H9 (cell line): ENCODE results near the gene CRACR2A. TPM values are rescaled to one million over a fixed set of nuclear protein-coding genes. Genes with fewer than 3 reads are reported as not detected.

Source experiments
- DNase-seq: peaks from one replicate; pipeline ENCODE4 v3.0.0-alpha.2; 2017
- H2AFZ ChIP-seq: one replicate; pipeline ENCODE4 v1.6.1; 2013; ENCODE audit warnings: mild to moderate bottlenecking, low read length, control low read depth, moderate library complexity
- H2AK5ac ChIP-seq: 2 replicates; pipeline ENCODE4 v1.6.1; 2013; ENCODE audit warnings: low read length, control low read depth, mixed read lengths; ENCODE audit not compliant: insufficient read length
- H2BK120ac ChIP-seq: one replicate; pipeline ENCODE4 v1.6.1; 2013; ENCODE audit warnings: low read depth, mild to moderate bottlenecking, low read length, control low read depth, inconsistent platforms; ENCODE audit not compliant: poor library complexity, severe bottlenecking
- H2BK12ac ChIP-seq: 2 replicates; pipeline ENCODE4 v1.6.1; 2013; ENCODE audit warnings: low read length, control low read depth, mixed read lengths, low read depth; ENCODE audit not compliant: insufficient read length
- H2BK15ac ChIP-seq: 2 replicates; pipeline ENCODE4 v1.6.1; 2013; ENCODE audit warnings: low read depth, low read length, control low read depth
- H2BK20ac ChIP-seq: one replicate; pipeline ENCODE4 v1.6.1; 2013; ENCODE audit warnings: low read depth, mild to moderate bottlenecking, low read length, control low read depth, inconsistent platforms; ENCODE audit not compliant: poor library complexity, severe bottlenecking
- H2BK5ac ChIP-seq: 2 replicates; pipeline ENCODE4 v1.6.1; 2013; ENCODE audit warnings: low read length, control low read depth, mixed read lengths; ENCODE audit not compliant: insufficient read length
- H3K14ac ChIP-seq: 2 replicates; pipeline ENCODE4 v1.6.1; 2013; ENCODE audit warnings: low read length, control low read depth; ENCODE audit not compliant: insufficient read depth
- H3K18ac ChIP-seq: 2 replicates; pipeline ENCODE4 v1.6.1; 2013; ENCODE audit warnings: low read depth, mild to moderate bottlenecking, mixed read lengths, low read length, control low read depth; ENCODE audit not compliant: insufficient read length
- H3K23ac ChIP-seq: 2 replicates; pipeline ENCODE4 v1.6.1; 2013; ENCODE audit warnings: low read length, control low read depth, mixed read lengths, low read depth; ENCODE audit not compliant: insufficient read length
- H3K23me2 ChIP-seq: 2 replicates; pipeline ENCODE4 v1.6.1; 2013; ENCODE audit warnings: low read depth, mild to moderate bottlenecking, mixed read lengths, low read length, control low read depth; ENCODE audit not compliant: insufficient read length, poor library complexity, severe bottlenecking
- H3K27ac ChIP-seq: 2 replicates; pipeline ENCODE4 v1.5.1; 2013; ENCODE audit warnings: low read length, control low read depth, mixed read lengths, low read depth; ENCODE audit not compliant: insufficient read length
- H3K27me3 ChIP-seq: 2 replicates; pipeline ENCODE4 v1.6.1; 2013; ENCODE audit warnings: low read length, control low read depth, inconsistent platforms; ENCODE audit not compliant: insufficient read depth
- H3K4ac ChIP-seq: 2 replicates; pipeline ENCODE4 v1.6.1; 2013; ENCODE audit warnings: low read depth, mild to moderate bottlenecking, control low read depth, inconsistent platforms, low read length, moderate library complexity
- H3K4me1 ChIP-seq: 2 replicates; pipeline ENCODE4 v1.6.1; 2013; ENCODE audit warnings: low read length, control low read depth, inconsistent platforms; ENCODE audit not compliant: insufficient read depth
- H3K4me2 ChIP-seq: 2 replicates; pipeline ENCODE4 v1.6.1; 2013; ENCODE audit warnings: low read length, control low read depth, mixed read lengths; ENCODE audit not compliant: insufficient read length, insufficient read depth
- H3K56ac ChIP-seq: 2 replicates; pipeline ENCODE4 v1.6.1; 2013; ENCODE audit warnings: low read depth, mild to moderate bottlenecking, mixed read lengths, low read length, control low read depth; ENCODE audit not compliant: insufficient read length
- H3K79me1 ChIP-seq: 2 replicates; pipeline ENCODE4 v1.6.1; 2013; ENCODE audit warnings: low read depth, mild to moderate bottlenecking, moderate library complexity, low read length, control low read depth, inconsistent platforms; ENCODE audit not compliant: insufficient read depth, poor library complexity, severe bottlenecking
- H3K79me2 ChIP-seq: 2 replicates; pipeline ENCODE4 v1.6.1; 2013; ENCODE audit warnings: low read length, control low read depth, inconsistent platforms; ENCODE audit not compliant: insufficient read depth
- H3K9ac ChIP-seq: 2 replicates; pipeline ENCODE4 v1.6.1; 2013; ENCODE audit warnings: low read length, control low read depth, mixed read lengths; ENCODE audit not compliant: insufficient read length; ENCODE audit errors: extremely low read depth
- H3K9me3 ChIP-seq: one replicate; pipeline ENCODE4 v1.6.1; 2013; ENCODE audit warnings: low read depth, low read length, inconsistent platforms; ENCODE audit not compliant: control insufficient read depth
- H3T11ph ChIP-seq: one replicate; pipeline ENCODE4 v1.6.1; 2013; ENCODE audit warnings: mild to moderate bottlenecking, low read length, control low read depth, inconsistent platforms
- H4K20me1 ChIP-seq: one replicate; pipeline ENCODE4 v1.6.1; 2013; ENCODE audit not compliant: control insufficient read depth, insufficient read length, insufficient read depth
- H4K5ac ChIP-seq: 2 replicates; pipeline ENCODE4 v1.6.1; 2013; ENCODE audit warnings: low read depth, mild to moderate bottlenecking, mixed read lengths, low read length, control low read depth; ENCODE audit not compliant: insufficient read length
- H4K8ac ChIP-seq: replicated peaks from 2 replicates; pipeline ENCODE4 v1.6.1; 2013; ENCODE audit warnings: low read length, control low read depth, mixed read lengths, low read depth; ENCODE audit not compliant: insufficient read length
- H4K91ac ChIP-seq: 2 replicates; pipeline ENCODE4 v1.6.1; 2013; ENCODE audit warnings: low read depth, mild to moderate bottlenecking, moderate library complexity, mixed read lengths, low read length, control low read depth; ENCODE audit not compliant: insufficient read length
- H3K27ac Mint-ChIP-seq, 3 experiments: 2 replicates in 2 of 3; 3 replicates in 1 of 3; pipeline ENCODE4 v1.8.0; 2020 to 2021; ENCODE audit warnings: mixed read lengths in 3 of 3, mild to moderate bottlenecking in 1 of 3, moderate library complexity in 1 of 3
- H3K27me3 Mint-ChIP-seq: 2 replicates; pipeline ENCODE4 v1.8.0; 2021; ENCODE audit warnings: low read depth, mild to moderate bottlenecking, moderate library complexity, mixed read lengths
- H3K36me3 Mint-ChIP-seq, 3 experiments: 2 replicates in 2 of 3; 3 replicates in 1 of 3; pipeline ENCODE4 v1.8.0; 2020 to 2021; ENCODE audit warnings: low read depth in 3 of 3, mixed read lengths in 3 of 3; ENCODE audit not compliant: insufficient read depth in 1 of 3
- H3K4me1 Mint-ChIP-seq, 2 experiments: 2 replicates each; pipeline ENCODE4 v1.8.0; 2020; ENCODE audit warnings: mixed read lengths in 2 of 2
- H3K4me3 Mint-ChIP-seq, 2 experiments: 2 replicates in 1 of 2; 3 replicates in 1 of 2; pipeline ENCODE4 v1.8.0; 2020 to 2021; ENCODE audit warnings: mild to moderate bottlenecking in 2 of 2, mixed read lengths in 2 of 2, moderate library complexity in 1 of 2
- H3K9me3 Mint-ChIP-seq, 2 experiments: 2 replicates in 1 of 2; 3 replicates in 1 of 2; pipeline ENCODE4 v1.8.0; 2020; ENCODE audit warnings: mild to moderate bottlenecking in 2 of 2, mixed read lengths in 2 of 2, moderate library complexity in 1 of 2
- WGBS: extraction: QIAGEN DNeasy Blood & Tissue Kit; methylation state at CpG from one replicate; pipeline ENCODE4 v1.1.7; 2013; ENCODE audit warnings: missing lambda C conversion rate, low lambda C conversion rate, mixed read lengths; ENCODE audit not compliant: insufficient read length; ENCODE audit errors: extremely low coverage; 5-methylcytosine and 5-hydroxymethylcytosine counted together
- total RNA-seq: library from RNA; stranded (reverse); gene quantifications from 2 replicates; pipeline ENCODE4 v1.2.1, GENCODE V29; 2021
- TF ChIP-seq, protein P1 (sequence below): fragments of 200-600 bp; sonication (generic); conservative IDR thresholded peaks from 3 replicates; pipeline ENCODE4 v1.8.0; 2021; ENCODE audit warnings: antibody characterized with exemption, mild to moderate bottlenecking

Gene CRACR2A
- total RNA-seq, 1 experiment from 2014 or later = 2.0 TPM

DNA sequence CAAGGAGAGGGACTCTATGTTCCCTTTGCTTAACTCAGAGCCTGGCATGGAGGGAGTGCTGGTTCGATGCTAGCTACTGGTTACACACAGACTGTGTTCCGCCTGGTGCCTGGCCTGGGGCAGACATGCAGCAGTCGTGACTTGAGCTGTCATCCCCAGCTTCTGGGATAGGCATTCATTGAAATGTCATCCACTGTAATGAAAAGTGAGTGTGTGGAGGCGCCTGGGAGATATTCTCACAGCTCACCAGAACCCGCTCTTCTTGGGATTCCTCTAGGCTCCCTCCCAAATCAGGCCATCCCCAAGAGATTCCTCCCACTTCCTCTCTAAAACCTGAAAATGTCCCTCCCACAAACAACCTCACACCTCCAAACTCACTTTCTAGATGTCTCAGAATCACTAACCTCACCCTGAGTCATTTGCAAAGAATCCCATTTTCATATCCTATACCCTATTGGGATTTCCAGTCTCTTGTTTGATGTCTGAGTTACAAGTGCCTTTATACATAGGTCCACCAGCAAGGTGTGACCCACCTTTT is 82.8 kb downstream of the CRACR2A start:
- H3K4me1 Mint-ChIP-seq = peaks cover 5 to 13% of the 10 kb centered on the region in 2 experiments
- Histone ChIP-seq H3K4me2 (no peak overlapping the region), H2BK120ac (no peak overlapping the region), H3K9me3 (no peaks in the 10 kb centered on the region), H3K79me1 (no peaks in the 10 kb centered on the region), H3K9ac (no peak overlapping the region), H3K27ac (no peak overlapping the region), H3K23ac (no peak overlapping the region), H3K56ac (no peak overlapping the region), H3T11ph (no peak overlapping the region), H2BK15ac (no peak overlapping the region), H2BK12ac (no peak overlapping the region), H2AK5ac (no peak overlapping the region), H3K4me1 (no peaks in the 10 kb centered on the region), H2BK5ac (no peak overlapping the region), H3K79me2 (no peaks in the 10 kb centered on the region), H3K27me3 (no peaks in the 10 kb centered on the region), H2BK20ac (no peak overlapping the region), H3K18ac (no peak overlapping the region), H4K5ac (no peak overlapping the region), H2AFZ (no peak overlapping the region), H3K23me2 (no peaks in the 10 kb centered on the region), H4K8ac (no peak overlapping the region), H4K20me1 (no peaks in the 10 kb centered on the region), H4K91ac (no peak overlapping the region), H3K4ac (no peak overlapping the region), H3K14ac (no peak overlapping the region)
- DNase-seq = no peak
- TF ChIP-seq, protein P1, sequence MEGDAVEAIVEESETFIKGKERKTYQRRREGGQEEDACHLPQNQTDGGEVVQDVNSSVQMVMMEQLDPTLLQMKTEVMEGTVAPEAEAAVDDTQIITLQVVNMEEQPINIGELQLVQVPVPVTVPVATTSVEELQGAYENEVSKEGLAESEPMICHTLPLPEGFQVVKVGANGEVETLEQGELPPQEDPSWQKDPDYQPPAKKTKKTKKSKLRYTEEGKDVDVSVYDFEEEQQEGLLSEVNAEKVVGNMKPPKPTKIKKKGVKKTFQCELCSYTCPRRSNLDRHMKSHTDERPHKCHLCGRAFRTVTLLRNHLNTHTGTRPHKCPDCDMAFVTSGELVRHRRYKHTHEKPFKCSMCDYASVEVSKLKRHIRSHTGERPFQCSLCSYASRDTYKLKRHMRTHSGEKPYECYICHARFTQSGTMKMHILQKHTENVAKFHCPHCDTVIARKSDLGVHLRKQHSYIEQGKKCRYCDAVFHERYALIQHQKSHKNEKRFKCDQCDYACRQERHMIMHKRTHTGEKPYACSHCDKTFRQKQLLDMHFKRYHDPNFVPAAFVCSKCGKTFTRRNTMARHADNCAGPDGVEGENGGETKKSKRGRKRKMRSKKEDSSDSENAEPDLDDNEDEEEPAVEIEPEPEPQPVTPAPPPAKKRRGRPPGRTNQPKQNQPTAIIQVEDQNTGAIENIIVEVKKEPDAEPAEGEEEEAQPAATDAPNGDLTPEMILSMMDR = no peak
- no peaks in the 10 kb centered on the region for H3K36me3 Mint-ChIP-seq
- no peak overlapping the region; a peak in 2 of 7 replicates for H3K27ac Mint-ChIP-seq
- no CpG with 5 or more reads among the region's 5 CpGs for WGBS
- H3K9me3 Mint-ChIP-seq = no peaks in the 10 kb centered on the region
- H3K4me3 Mint-ChIP-seq = no peak overlapping the region
- H3K27me3 Mint-ChIP-seq = no peaks in the 10 kb centered on the region
